Measurements from ENCODE around the gene S100A7.

The S100A7 gene

DNA sequence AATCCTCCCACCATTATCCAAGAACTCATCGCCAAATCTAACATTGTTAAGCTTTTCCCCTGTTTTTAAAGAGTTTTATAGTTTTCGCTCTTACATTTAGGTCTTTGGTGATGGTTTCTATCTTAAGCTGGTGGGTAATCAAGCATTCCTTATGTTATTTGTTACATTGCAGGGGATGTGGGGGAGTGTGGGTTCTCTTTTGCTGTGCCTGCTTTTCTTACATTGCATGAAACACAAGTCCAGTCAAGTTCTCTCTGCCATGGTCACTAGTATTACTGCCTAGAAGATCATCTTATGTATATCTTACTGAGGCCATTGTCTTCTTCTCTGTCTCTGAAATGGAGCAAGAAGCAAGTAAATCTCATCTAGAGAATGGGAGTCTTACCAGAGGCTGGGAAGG lies 27.3 kb upstream of the S100A7 start:
- H3K27ac ChIP-seq: no peak overlapping the region
- TF ChIP-seq, protein P1, sequence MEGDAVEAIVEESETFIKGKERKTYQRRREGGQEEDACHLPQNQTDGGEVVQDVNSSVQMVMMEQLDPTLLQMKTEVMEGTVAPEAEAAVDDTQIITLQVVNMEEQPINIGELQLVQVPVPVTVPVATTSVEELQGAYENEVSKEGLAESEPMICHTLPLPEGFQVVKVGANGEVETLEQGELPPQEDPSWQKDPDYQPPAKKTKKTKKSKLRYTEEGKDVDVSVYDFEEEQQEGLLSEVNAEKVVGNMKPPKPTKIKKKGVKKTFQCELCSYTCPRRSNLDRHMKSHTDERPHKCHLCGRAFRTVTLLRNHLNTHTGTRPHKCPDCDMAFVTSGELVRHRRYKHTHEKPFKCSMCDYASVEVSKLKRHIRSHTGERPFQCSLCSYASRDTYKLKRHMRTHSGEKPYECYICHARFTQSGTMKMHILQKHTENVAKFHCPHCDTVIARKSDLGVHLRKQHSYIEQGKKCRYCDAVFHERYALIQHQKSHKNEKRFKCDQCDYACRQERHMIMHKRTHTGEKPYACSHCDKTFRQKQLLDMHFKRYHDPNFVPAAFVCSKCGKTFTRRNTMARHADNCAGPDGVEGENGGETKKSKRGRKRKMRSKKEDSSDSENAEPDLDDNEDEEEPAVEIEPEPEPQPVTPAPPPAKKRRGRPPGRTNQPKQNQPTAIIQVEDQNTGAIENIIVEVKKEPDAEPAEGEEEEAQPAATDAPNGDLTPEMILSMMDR (IDR thresholded peaks at IDR 0.05): no peak
- TF ChIP-seq ZFX (IDR thresholded peaks at IDR 0.05; ENCODE audit: borderline replicate concordance): no peak

DNA sequence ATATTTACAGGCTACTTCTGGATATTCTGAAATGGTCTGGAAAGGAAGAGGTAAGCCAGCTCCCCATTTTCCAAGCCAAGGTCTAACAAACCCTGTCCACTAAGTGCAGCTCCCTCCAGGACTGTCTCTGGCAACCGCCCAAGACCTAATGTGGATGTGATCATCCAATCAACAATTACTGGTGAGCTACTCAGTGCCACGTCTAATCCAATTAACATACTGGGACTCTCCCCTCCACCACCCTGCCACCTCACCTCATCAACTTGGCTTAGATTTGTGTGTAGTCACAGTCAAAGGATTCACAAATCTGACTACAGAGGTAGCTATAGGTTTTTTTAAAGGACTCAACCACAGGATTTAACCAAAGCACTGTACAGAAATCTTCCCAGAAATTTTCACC lies 25.4 kb upstream of the S100A7 start:
- TF ChIP-seq ZFX (IDR thresholded peaks at IDR 0.05; ENCODE audit: borderline replicate concordance): no peak
- TF ChIP-seq, protein P1 (IDR thresholded peaks at IDR 0.05): no peak
- no peak overlapping the region for H3K27ac ChIP-seq

DNA sequence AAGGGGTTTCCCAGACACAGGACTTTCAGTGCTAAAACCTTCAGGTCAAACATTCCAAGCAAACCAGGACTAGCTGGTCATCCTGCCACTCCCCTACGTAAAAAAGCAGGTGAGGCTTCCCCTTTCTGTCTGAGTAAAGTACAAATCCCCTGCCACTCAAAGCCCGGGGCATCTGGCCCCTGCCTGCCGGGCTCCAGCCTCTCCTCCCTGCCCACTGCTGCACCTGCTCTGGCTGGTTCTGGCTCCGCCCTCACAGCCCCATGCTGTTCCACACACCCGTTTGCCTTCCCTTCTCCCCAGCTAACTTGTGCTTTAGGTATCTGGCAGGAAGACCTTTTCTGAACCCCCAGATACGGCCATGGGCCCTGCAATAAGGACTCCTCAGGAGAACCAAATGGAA lies 23.3 kb upstream of the S100A7 start:
- TF ChIP-seq, protein P1 (IDR thresholded peaks at IDR 0.05): no peak
- TF ChIP-seq ZFX (IDR thresholded peaks at IDR 0.05; ENCODE audit: borderline replicate concordance): no peak
- H3K27ac ChIP-seq: no peak overlapping the region

DNA sequence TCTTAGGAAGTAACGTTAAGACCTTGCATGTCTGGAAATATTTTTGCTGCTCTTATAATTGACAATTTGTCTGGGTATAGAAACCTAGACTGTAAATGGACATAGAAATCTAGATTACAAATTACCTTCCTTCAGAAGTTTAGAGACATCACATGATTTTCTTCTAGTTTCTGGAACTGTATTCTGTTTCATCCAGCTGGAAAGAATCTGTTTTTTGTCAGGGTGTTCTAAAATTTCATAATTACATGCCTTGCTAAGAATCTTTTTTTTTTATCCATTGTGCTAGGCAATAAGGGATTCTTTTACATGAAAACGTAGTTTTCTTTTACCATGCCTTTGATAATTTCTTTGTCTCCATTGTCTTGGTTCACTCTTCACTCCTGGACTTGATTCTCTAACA lies 20.7 kb upstream of the S100A7 start:
- no peak for TF ChIP-seq ZFX (IDR thresholded peaks at IDR 0.05; ENCODE audit: borderline replicate concordance)
- TF ChIP-seq, protein P1 (IDR thresholded peaks at IDR 0.05): no peak
- no peak overlapping the region for H3K27ac ChIP-seq

DNA sequence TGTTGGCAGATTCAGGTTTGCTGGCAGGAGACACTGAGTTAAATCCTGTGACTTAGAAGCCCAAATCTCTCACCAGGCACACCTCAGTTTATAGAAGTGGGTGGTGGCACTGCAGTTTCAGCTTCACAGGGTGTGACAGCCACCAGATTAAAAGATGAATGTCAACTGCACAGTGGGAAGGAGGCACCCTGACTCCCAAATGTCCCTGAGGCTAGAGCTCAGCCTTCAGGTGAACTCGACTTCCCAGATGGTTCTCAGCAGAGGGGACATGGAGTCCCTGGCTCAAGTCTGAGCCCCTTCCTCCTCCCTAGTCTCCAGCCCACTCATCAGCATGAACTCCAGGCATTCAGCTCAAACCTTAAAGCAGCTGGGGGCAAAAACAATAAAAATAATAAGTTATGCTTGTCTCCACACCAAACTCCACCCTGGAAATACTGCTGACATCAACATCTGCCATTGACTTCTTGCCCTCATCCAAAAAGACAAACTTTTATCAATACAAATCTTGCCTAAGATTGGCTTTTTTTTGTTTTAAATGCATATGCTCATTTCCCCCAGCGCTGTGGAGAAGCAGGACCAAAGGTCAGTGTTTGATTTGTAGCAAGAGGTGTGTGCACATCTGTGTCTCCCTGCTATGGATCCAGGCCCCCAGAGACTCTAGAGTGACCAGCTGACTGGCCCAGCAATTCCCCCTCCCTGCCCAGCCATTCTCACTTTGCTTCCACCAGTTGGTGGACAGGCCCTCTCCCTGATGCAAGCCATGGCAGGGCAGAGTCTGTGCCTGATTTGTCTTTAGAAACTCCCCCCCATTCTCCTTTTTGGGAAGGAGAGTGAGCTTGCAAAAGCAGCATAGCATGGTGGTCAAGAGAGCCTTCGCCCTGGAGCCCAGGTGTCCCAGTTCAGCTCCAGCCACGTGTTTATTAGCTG lies 18.5 kb upstream of the S100A7 start:
- TF ChIP-seq ZFX (IDR thresholded peaks at IDR 0.05; ENCODE audit: borderline replicate concordance): no peak
- TF ChIP-seq, protein P1 (IDR thresholded peaks at IDR 0.05): no peak
- no peak overlapping the region for H3K27ac ChIP-seq

DNA sequence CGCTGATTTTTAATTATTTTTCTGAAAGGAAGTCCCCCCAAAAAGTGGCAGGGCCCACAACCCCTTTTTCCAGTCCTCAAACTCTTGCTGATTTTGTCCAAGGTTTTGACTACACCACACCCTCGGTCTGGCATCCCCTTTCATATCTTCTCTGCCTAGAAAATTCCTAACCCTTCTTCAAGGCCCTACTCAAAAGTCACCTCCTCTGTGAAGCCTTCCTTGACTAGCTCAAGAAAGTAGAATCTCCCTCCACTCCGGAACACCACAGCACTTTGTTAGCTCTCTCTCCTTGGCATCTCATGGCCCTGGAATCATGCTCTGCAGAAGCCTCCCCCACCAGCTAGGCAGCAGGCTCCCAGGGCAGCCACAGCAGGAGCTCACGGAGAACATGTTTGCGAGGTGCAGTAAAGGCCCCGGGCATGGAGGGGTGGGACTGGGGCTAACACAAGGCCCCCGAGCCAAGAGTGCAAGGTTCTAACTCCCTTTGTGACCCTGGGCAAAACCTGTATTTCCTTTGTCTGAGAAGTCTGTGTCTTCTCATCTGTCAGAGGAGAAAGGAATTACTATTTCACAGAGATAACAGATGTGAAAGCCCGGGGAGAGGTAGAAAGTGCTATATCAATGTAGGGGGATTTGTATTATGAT lies 17.7 kb upstream of the S100A7 start:
- no peak overlapping the region for H3K27ac ChIP-seq
- TF ChIP-seq, protein P1 (IDR thresholded peaks at IDR 0.05): no peak
- no peak for TF ChIP-seq ZFX (IDR thresholded peaks at IDR 0.05; ENCODE audit: borderline replicate concordance)
